ENCODE data around the gene FRMD1. TPM values are rescaled to one million over a fixed set of nuclear protein-coding genes. Genes with fewer than 3 reads are reported as not detected.

FRMD1 gene
- total and polyA plus RNA-seq, 2 of the 8 experiments (the other 6 are each of a cell fraction or from before 2014, with no cell fraction given), result 0.36 TPM; not detected in 1

- peaks cover 2% of the 10 kb centered on the region for H3K23me2 ChIP-seq (ENCODE audit: low read depth, low read length)
- no peak overlapping the region for H2AFZ ChIP-seq (ENCODE audit: low read length)
- no peak for FAIRE-seq
- H4K91ac ChIP-seq (replicated peaks; ENCODE audit: insufficient read length, low read length), result no peak overlapping the region
- H3K4ac ChIP-seq (replicated peaks; ENCODE audit: insufficient read length, low read depth, low read length), result no peak overlapping the region
- H3K18ac ChIP-seq (ENCODE audit: extremely low read depth, low read length), result no peak overlapping the region
- H3K23ac ChIP-seq (ENCODE audit: insufficient read length), result no peak overlapping the region
- CTCF ChIA-PET (ENCODE audit: partially characterized antibody), result interaction anchor here (0.7 to 1.3 kb wide), 5 partner anchors 9 to 119 kb away, joined by 3 to 4 read pairs (median 3); no protein-coding TSS in a partner anchor
- H2BK15ac ChIP-seq (ENCODE audit: low read length), result no peak overlapping the region
- WGBS, 2 experiments (ENCODE audit: extremely low coverage in 1 of 2, insufficient coverage in 1 of 2, insufficient read length in 1 of 2, insufficient replicate concordance in 2 of 2, low coverage in 1 of 2, low lambda C conversion rate in 2 of 2, missing lambda C conversion rate in 1 of 2), result 85% methylated on average over 11 of the region's 11 CpGs; no CpG with 5 or more reads in 1 of the 2 experiments
- peak in 1 of 2 experiments; percentile 20 for DNase-seq (ENCODE audit: low read depth in 1 of 2, low spot score in 2 of 2)
- H3K27me3 ChIP-seq (replicated peaks in 1 of 4; ENCODE audit: control insufficient read depth in 3 of 4, extremely low read depth in 1 of 4, insufficient read depth in 3 of 4, low read length in 3 of 4), result no peaks in the 10 kb centered on the region
- no peaks in the 10 kb centered on the region for H3K79me1 ChIP-seq (ENCODE audit: low read depth, low read length)
- peaks cover 0 to 7% (median 2%) of the 10 kb centered on the region in 4 experiments; a peak in 3 of 7 replicates for H3K4me1 ChIP-seq (replicated peaks in 1 of 4; ENCODE audit: control insufficient read depth in 3 of 4, insufficient read depth in 4 of 4, low read length in 3 of 4)
- H2AK5ac ChIP-seq (ENCODE audit: low read depth, low read length), result no peak overlapping the region
- no peak overlapping the region for H4K5ac ChIP-seq (ENCODE audit: insufficient read length, low read depth, low read length)
- H3K9me3 ChIP-seq (ENCODE audit: insufficient read depth in 2 of 2, low read depth in 1 of 2, low read length in 1 of 2), result peaks cover 0 to under 1% of the 10 kb centered on the region in 2 experiments; a peak in 1 of 4 replicates
- H3K14ac ChIP-seq (ENCODE audit: insufficient read length), result no peak overlapping the region
- H3K9ac ChIP-seq (replicated peaks in 1 of 4; ENCODE audit: extremely low read depth in 1 of 4, low read depth in 3 of 4, low read length in 3 of 4), result no peak overlapping the region
- H2BK20ac ChIP-seq (ENCODE audit: low read length), result no peak overlapping the region
- POLR2A ChIA-PET (ENCODE audit: partially characterized antibody), result no interaction called here
- no peaks in the 10 kb centered on the region for H3K79me2 ChIP-seq (ENCODE audit: control insufficient read depth in 1 of 2, insufficient read depth in 2 of 2, low read length in 2 of 2)
- H4K20me1 ChIP-seq (replicated peaks in 1 of 2; ENCODE audit: control insufficient read depth in 1 of 2, insufficient read depth in 2 of 2, low read length in 2 of 2), result no peaks in the 10 kb centered on the region
- H2BK120ac ChIP-seq (replicated peaks; ENCODE audit: low read depth, low read length), result no peak overlapping the region
- H4K8ac ChIP-seq (ENCODE audit: extremely low read depth, insufficient read depth, low read length), result no peak overlapping the region
- no peak overlapping the region for H3K4me3 ChIP-seq (ENCODE audit: extremely low read depth in 1 of 4, insufficient read depth in 2 of 4, low read depth in 3 of 4, low read length in 4 of 4)
- no peak overlapping the region for H3K56ac ChIP-seq (replicated peaks; ENCODE audit: insufficient read length, low read depth, low read length)
- no peak overlapping the region for H3K4me2 ChIP-seq (ENCODE audit: insufficient read depth in 1 of 2, low read depth in 2 of 2, low read length in 2 of 2)
- no peak overlapping the region for H3K27ac ChIP-seq (ENCODE audit: low read depth, low read length)
- H2BK5ac ChIP-seq (ENCODE audit: low read depth, low read length), result no peak overlapping the region
- H3K36me3 ChIP-seq (ENCODE audit: control insufficient read depth in 2 of 4, insufficient read depth in 4 of 4, low read length in 3 of 4), result no peaks in the 10 kb centered on the region
- no peak overlapping the region for H2BK12ac ChIP-seq (ENCODE audit: low read depth, low read length)
- TF ChIP-seq CBX5 (IDR thresholded peaks at IDR 0.05; ENCODE audit: low read depth, low read length) (no peak), SP1 (IDR thresholded peaks at IDR 0.05; ENCODE audit: low read depth, low read length) (no peak), SIN3A (conservative IDR thresholded peaks at IDR 0.05 in 1 of 2, IDR thresholded peaks at IDR 0.05 in 1 of 2; ENCODE audit: low read depth in 1 of 2, low read length in 2 of 2) (no peak), FOSL1 (IDR thresholded peaks at IDR 0.05; ENCODE audit: insufficient read depth, low read depth, low read length) (no peak), SP2 (IDR thresholded peaks at IDR 0.05; ENCODE audit: low read length) (no peak), CHD1 (IDR thresholded peaks at IDR 0.05; ENCODE audit: low read depth, low read length) (no peak), MAX (IDR thresholded peaks at IDR 0.05) (no peak), RFX5 (IDR thresholded peaks at IDR 0.05; ENCODE audit: borderline replicate concordance, low read depth, low read length) (no peak), KDM5A (IDR thresholded peaks at IDR 0.05; ENCODE audit: low read length) (no peak), TBP (IDR thresholded peaks at IDR 0.05; ENCODE audit: low read depth, low read length) (no peak), EP300 (IDR thresholded peaks at IDR 0.05; ENCODE audit: borderline replicate concordance in 1 of 2, low read depth in 2 of 2, low read length in 2 of 2) (no peak), CTBP2 (IDR thresholded peaks at IDR 0.05; ENCODE audit: borderline replicate concordance, insufficient read depth, insufficient read length, low read length) (no peak), CBX8 (IDR thresholded peaks at IDR 0.05; ENCODE audit: borderline replicate concordance, low read depth, low read length) (no peak), RAD21 (IDR thresholded peaks at IDR 0.05 in 1 of 2, conservative IDR thresholded peaks at IDR 0.05 in 1 of 2; ENCODE audit: low read depth in 2 of 2, low read length in 2 of 2) (no peak)
Observed at GRCh38 chr6:168017629-168018028, 61.4 kb downstream of the FRMD1 start.
